ENCODE data around the gene NLRP1. TPM values are rescaled to one million over a fixed set of nuclear protein-coding genes. Genes with fewer than 3 reads are reported as not detected.

The NLRP1 gene
- 33.2 and 45.1 TPM in 2 replicates for total RNA-seq

DNA sequence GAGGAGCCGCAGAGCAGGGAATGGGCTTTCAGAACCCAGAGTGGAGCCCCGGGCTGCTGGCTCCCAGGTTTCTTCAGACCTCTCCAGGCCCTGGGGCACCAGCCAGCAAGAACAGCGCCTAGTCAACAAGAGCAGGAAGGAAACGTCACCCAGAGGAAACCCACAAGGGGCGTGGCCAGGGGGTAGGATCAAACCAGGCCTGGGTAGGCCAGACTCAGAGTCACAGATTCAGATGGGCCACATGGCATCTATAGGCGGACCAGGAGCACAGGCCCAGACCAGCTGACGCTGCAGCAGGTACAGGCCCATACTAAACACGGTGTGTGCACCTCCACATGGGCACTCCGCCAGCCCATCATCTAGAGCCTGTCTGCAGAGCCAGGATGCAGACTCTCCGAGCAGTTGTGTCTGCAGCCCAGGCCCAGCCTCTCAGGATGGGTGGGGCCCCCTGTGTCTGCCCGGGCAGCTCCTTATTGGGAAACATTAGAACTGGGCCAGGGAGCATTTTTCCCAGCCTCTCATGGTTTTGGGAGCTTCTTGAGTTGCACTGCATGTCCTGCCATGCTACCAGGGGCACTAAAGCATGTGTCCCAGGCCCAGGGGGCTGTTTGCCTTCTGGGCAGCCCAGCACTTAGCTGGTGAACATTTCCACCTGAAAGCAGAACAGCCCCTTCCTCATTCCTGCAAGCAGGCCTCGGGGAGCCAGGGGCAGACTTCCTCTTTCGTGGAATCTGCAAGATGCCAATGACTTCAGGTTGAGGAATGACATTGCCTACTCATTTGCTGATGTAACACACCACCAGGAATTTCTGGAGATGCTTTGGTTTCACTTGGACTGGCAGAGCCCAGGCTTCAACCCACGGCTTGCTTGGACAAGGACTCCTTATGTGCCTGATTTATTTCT, at the start of gene NLRP1:
Gene NLRP1 (minus strand): TSS at position 127 of the 904 bp plus-strand sequence. CDS start 552 bp downstream, outside the sequence.
- TF ChIP-seq, protein P1, sequence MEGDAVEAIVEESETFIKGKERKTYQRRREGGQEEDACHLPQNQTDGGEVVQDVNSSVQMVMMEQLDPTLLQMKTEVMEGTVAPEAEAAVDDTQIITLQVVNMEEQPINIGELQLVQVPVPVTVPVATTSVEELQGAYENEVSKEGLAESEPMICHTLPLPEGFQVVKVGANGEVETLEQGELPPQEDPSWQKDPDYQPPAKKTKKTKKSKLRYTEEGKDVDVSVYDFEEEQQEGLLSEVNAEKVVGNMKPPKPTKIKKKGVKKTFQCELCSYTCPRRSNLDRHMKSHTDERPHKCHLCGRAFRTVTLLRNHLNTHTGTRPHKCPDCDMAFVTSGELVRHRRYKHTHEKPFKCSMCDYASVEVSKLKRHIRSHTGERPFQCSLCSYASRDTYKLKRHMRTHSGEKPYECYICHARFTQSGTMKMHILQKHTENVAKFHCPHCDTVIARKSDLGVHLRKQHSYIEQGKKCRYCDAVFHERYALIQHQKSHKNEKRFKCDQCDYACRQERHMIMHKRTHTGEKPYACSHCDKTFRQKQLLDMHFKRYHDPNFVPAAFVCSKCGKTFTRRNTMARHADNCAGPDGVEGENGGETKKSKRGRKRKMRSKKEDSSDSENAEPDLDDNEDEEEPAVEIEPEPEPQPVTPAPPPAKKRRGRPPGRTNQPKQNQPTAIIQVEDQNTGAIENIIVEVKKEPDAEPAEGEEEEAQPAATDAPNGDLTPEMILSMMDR (IDR thresholded peaks at IDR 0.05; ENCODE audit: insufficient read depth, low read depth, low read length): no peak
- H3K4me3 ChIP-seq (ENCODE audit: low read depth, low read length): peak within 1 kb of the TSS; percentile 61
- peak; percentile 94 for DNase-seq (ENCODE audit: low read depth)

DNA sequence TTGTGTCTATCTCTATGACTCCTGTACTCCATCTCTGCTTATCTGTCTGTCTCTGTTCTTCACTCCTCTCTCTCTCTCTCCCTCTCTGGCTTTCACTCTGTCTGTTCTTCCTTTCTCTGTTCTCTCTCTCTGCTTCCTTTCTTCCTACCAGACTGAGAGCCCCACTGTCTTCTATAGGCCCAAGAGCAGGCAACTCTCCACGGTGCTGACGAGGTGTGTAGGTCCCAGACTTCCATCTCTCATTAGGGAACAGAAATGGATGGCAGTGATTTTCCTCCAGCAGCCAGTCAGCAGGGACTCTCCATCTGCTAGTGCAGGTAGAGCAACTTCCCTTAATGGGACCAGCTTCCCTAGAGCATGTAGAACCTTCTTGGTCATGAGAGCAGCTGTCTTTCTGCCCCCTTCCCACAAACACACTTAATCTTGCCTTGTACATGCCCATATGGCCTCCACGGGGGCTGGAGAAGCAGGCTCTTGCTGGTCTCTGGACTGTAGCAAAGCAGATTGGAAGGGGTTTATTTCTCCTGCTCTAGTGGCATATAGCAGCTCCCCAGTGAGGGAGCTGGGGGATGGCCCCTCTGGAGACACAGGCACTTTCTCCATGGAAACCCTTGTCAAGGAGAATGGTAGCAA, 47.8 kb upstream of the NLRP1 start:
- H3K4me3 ChIP-seq (ENCODE audit: low read depth, low read length): no peak overlapping the region
- DNase-seq (ENCODE audit: low read depth): no peak
- TF ChIP-seq, protein P1 (IDR thresholded peaks at IDR 0.05; ENCODE audit: insufficient read depth, low read depth, low read length): no peak

DNA sequence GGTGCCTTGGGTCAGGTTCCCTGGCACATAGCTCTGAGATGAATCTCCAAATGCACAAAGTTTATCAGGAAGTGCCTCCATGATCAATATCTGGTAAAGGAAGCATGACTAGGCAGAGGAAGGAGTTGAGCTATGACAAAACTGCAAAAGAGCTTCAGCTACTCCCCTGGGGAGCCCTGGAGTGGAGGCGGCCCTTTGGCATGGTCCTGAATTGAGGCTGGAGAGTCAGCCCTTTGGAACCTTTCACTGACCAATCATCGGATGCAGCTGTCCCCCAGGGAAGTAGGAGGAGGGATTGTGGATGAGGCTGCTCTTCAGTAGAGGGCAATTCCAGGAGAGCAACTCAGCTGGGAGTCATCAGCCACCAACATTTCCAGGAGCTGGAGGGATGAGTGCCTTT, 46.1 kb upstream of the NLRP1 start:
- no peak for DNase-seq (ENCODE audit: low read depth)
- TF ChIP-seq, protein P1 (IDR thresholded peaks at IDR 0.05; ENCODE audit: insufficient read depth, low read depth, low read length): no peak
- H3K4me3 ChIP-seq (ENCODE audit: low read depth, low read length): no peak overlapping the region

- no peak for DNase-seq (ENCODE audit: low read depth)
- TF ChIP-seq, protein P1 (IDR thresholded peaks at IDR 0.05; ENCODE audit: insufficient read depth, low read depth, low read length): no peak
- H3K4me3 ChIP-seq (ENCODE audit: low read depth, low read length): no peak overlapping the region
Measured at GRCh38 chr17:5629128-5629527, 44.8 kb upstream of the NLRP1 start.

DNA sequence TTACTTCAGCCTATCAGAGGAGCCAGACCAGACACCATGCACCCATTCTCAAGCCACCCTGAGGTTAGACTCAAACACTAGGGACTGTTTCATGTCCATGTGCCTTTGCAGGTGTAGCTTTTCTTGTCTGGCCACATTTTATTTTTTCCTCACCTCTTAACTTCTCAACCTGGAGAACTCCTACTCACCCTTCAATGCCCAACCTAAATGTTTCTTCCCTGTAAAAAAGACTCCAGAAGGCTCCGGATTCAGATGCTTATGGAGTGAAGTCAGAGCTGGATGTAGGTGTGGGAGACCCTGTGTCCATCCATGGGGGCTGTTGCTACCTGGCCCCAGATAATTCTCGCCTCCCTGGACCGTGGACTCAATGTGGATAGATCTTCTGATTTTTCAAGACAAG, 44.0 kb upstream of the NLRP1 start:
- TF ChIP-seq, protein P1 (IDR thresholded peaks at IDR 0.05; ENCODE audit: insufficient read depth, low read depth, low read length): no peak
- no peak for DNase-seq (ENCODE audit: low read depth)
- no peak overlapping the region for H3K4me3 ChIP-seq (ENCODE audit: low read depth, low read length)

DNA sequence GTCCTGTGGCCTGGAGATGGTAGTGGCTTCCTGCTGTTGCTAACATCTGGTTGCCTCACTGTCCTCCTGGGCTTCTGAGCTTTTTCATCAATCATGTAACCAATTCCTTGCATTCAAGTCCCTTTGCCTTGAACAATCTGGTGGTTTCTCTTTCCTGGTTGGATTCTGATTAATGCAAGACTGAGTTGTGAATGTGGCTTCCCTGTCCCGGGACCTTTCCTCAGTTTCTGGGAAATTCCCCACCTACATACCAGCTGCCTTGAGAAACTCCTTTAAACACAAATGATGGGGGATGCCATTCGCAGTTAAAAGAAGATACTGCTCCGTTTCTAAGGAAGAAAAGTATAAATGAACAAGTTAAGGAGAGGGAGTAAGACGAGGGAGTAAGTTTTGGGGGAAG, 39.9 kb upstream of the NLRP1 start:
- no peak overlapping the region for H3K4me3 ChIP-seq (ENCODE audit: low read depth, low read length)
- TF ChIP-seq, protein P1 (IDR thresholded peaks at IDR 0.05; ENCODE audit: insufficient read depth, low read depth, low read length): no peak
- no peak for DNase-seq (ENCODE audit: low read depth)
